Right lobe of liver (tissue), 6 donors: ENCODE results near the gene TMEM79. TPM values are rescaled to one million over a fixed set of nuclear protein-coding genes. Genes with fewer than 3 reads are reported as not detected.

Source experiments
- ATAC-seq, 4 donors: fragments of 200-7000 bp; cut with Tn5 transposase; one replicate each; pipeline ENCODE4 v1.9.1; 2020; ENCODE audit warnings: mild to moderate bottlenecking in 4 of 4, moderate library complexity in 4 of 4
- DNase-seq, 3 donors: peaks; one replicate each; pipeline ENCODE4 v3.0.0-alpha.2; 2020
- H3K27ac ChIP-seq, 3 donors: fragments of 200-600 bp; one replicate each; pipeline ENCODE4 v1.8.0; 2022
- H3K27me3 ChIP-seq, 2 donors: fragments of 200-600 bp; one replicate each; pipeline ENCODE4 v1.8.0; 2022
- H3K36me3 ChIP-seq, 4 donors: fragments of 200-600 bp; sonication (generic) in 1 of 4; one replicate each; pipeline versions ENCODE4 v1.5.1 to v1.8.0; 2017 to 2022; ENCODE audit warnings: control low read depth in 1 of 4
- H3K4me1 ChIP-seq, 4 donors: fragments of 200-600 bp; sonication (generic) in 1 of 4; one replicate each; pipeline versions ENCODE4 v1.5.1 to v1.8.0; 2017 to 2022; ENCODE audit warnings: control low read depth in 1 of 4
- H3K4me3 ChIP-seq, 3 donors: fragments of 200-600 bp; one replicate each; pipeline ENCODE4 v1.8.0; 2022
- H3K9me3 ChIP-seq, 4 donors: fragments of 200-600 bp; sonication (generic) in 1 of 4; one replicate each; pipeline versions ENCODE4 v1.5.1 to v1.8.0; 2017 to 2022; ENCODE audit warnings: control low read depth in 1 of 4
- CTCF ChIP-seq, 4 donors: fragments of 200-600 bp in 3 of 4; fragments of 450-650 bp in 1 of 4; IDR thresholded peaks; one replicate each; pipeline versions ENCODE4 v1.5.1 to v1.8.0; 2016 to 2022; ENCODE audit warnings: antibody characterized with exemption in 4 of 4, mild to moderate bottlenecking in 2 of 4
- POLR2A ChIP-seq: fragments of 450-650 bp; IDR thresholded peaks from one replicate; pipeline ENCODE4 v1.6.1; 2017; ENCODE audit warnings: antibody characterized with exemption, mild to moderate bottlenecking
- WGBS: methylation state at CpG from one replicate; pipeline ENCODE4 v1.1.6; 2018; ENCODE audit warnings: low coverage, low lambda C conversion rate; ENCODE audit not compliant: insufficient coverage; ENCODE audit errors: missing lambda C conversion rate; 5-methylcytosine and 5-hydroxymethylcytosine counted together
- intact Hi-C, 2 donors: fragments of 100-400 bp; cut with DNase I; formaldehyde crosslinking; loops; one replicate each; pipeline versions ENCODE4 v1.11.2 to v1.14.1; 2022
- total RNA-seq, 6 experiments: library from RNA; depleted of rRNA in 2 of 6; stranded (reverse); fragments of >200 nt in 2 of 6; fragmentation: NEBNext Ultra II Directional in 3 of 6; extraction: Animal tissue kit (Norgen Biotek cat#: 25700) in 3 of 6; gene quantifications; one replicate each; pipeline versions ENCODE4 v1.1.0 to v1.2.4, GENCODE V29; 2016 to 2023
- donor health status: DM: no; HTN: yes; CAD: no.
- donor health status: DM: no; HTN: no; CAD: no.
- donor health status: DM: no; HTN: no; CAD: no.
- donor health status: DM: no; HTN: yes; CAD: no.
- donor health status: DM: no; HTN: yes; CAD: no.

The TMEM79 gene
- total RNA-seq, 6 experiments from 2014 or later = 0.55 to 2.1 (median 1.5) TPM

DNA sequence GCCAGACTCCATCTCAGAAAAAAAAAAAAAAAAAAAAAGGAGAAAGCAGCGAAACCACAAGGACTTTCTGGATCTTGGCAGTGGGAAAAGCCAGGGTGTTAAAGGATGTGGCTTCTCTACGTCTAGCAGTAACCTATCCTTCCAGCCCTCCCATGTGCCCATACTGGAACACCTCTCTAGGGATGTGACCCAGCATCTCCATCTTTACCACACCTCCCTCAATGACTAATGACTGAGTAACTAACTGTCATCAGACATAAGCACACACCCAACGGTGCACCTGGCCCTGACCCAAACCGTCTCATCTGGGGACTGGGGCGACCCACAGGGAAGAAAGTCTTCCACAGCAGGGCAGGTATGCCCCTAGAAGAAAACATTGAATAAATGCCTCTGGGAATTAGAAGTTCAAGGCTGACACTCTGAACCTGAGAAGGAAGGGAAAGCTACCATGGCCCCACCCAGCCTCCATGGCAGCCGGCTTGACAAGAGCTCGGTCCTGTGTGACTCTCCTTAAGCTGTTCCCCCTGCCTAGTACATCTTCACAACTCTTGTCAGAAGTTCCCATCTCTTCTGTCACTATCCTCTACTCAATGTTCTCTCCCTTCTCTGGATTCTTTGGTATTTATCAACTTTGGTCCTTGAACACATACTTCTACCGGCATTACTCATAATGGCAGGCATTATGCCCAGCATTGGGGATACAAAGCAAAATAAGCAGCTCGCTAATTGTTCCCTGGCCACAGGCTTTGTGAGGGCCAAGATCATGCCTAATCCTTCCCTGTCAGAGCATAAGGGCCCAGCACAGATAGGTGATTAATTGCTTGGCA is 21.5 kb upstream of the TMEM79 start:
- no peak overlapping the region for H3K27ac ChIP-seq
- WGBS = 77% methylated on average over 7 of the region's 9 CpGs

GRCh38 chr1:156263288-156263655 is 20.9 kb upstream of the TMEM79 start:
- no peak for TF ChIP-seq POLR2A
- TF ChIP-seq CTCF (IDR thresholded peaks at IDR 0.05) = no peak
- H3K4me1 ChIP-seq = no peaks in the 10 kb centered on the region
- WGBS = 93% methylated on average over 3 of the region's 9 CpGs
- H3K9me3 ChIP-seq = no peaks in the 10 kb centered on the region
- peaks cover 18 to 91% (median 52%) of the 10 kb centered on the region in 4 donors for H3K36me3 ChIP-seq
- H3K27me3 ChIP-seq = no peaks in the 10 kb centered on the region
- H3K27ac ChIP-seq = no peak overlapping the region
- no peak for DNase-seq
- no peak for ATAC-seq
- no peak overlapping the region for H3K4me3 ChIP-seq
- intact Hi-C loops = no loop called here

More for the DNA sequence above, 21.5 kb upstream of the TMEM79 start:
- Histone ChIP-seq H3K9me3 (no peaks in the 10 kb centered on the region), H3K4me1 (no peaks in the 10 kb centered on the region), H3K4me3 (no peak overlapping the region), H3K36me3 (peaks cover 18 to 91% (median 51%) of the 10 kb centered on the region in 4 donors), H3K27me3 (no peaks in the 10 kb centered on the region)
- TF ChIP-seq POLR2A = no peak
- TF ChIP-seq CTCF (IDR thresholded peaks at IDR 0.05) = no peak
- peak in 1 of 4 donors; percentile 58 for ATAC-seq
- no peak for DNase-seq
- intact Hi-C loops = no loop called here

DNA sequence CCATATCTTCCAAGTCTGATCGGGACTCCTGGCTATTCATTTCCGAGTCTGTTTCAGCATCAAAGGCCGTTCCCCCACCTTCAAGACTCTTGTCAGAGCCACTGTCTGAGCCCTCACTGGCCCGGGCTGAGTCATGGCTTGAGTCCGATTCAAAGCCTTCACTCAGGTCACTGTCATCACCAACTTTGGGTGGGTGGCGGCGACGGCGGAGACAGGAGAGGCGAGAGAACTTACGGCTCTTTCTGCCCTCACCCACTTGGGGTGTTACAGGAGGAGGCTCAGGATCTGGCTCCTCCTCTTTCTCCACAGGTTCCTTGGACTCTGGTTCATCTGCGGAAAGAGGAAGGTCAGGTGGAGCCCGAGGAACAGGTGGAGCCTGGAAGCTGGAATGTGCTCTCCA is 18.1 kb upstream of the TMEM79 start:
- WGBS = 97% methylated on average over 9 of the region's 13 CpGs
- intact Hi-C loops = no loop called here
- no peak for TF ChIP-seq CTCF (IDR thresholded peaks at IDR 0.05)
- no peak for TF ChIP-seq POLR2A
- Histone ChIP-seq H3K9me3 (no peaks in the 10 kb centered on the region), H3K27me3 (no peaks in the 10 kb centered on the region), H3K4me1 (peaks cover 0 to 3% (median 0%) of the 10 kb centered on the region in 4 donors), H3K4me3 (no peak overlapping the region), H3K27ac (no peak overlapping the region), H3K36me3 (peaks cover under 1 to 83% (median 40%) of the 10 kb centered on the region in 4 donors)
- DNase-seq = peak in 1 of 3 donors; percentile 44
- no peak for ATAC-seq

GRCh38 chr1:156268336-156268735 is 15.8 kb upstream of the TMEM79 start:
- no peak for TF ChIP-seq POLR2A
- no peak for TF ChIP-seq CTCF (IDR thresholded peaks at IDR 0.05)
- Histone ChIP-seq H3K27ac (no peak overlapping the region), H3K9me3 (no peaks in the 10 kb centered on the region), H3K36me3 (peaks cover 0 to 81% (median 37%) of the 10 kb centered on the region in 4 donors), H3K4me1 (peaks cover 0 to 13% (median 0%) of the 10 kb centered on the region in 4 donors), H3K4me3 (no peak overlapping the region), H3K27me3 (no peaks in the 10 kb centered on the region)
- intact Hi-C loops = no loop called here
- no peak for ATAC-seq
- DNase-seq = no peak
- 80% methylated on average over 3 of the region's 4 CpGs for WGBS
